Activated naive CD4-positive, alpha-beta T cell treated with anti-CD3 and anti-CD28 coated beads, Interleukin-2, amount 50 U/mL, for 24 hours (primary cell): Measurements from ENCODE around the gene CIPC.
A peak's percentile ranks its signal among the peaks of the same experiment; 100 is the strongest.

Experiments used
- H3K27ac Mint-ChIP-seq: one replicate; pipeline ENCODE4 v1.8.0; 2021; ENCODE audit warnings: mild to moderate bottlenecking, mixed read lengths
- H3K27me3 Mint-ChIP-seq: one replicate; pipeline ENCODE4 v1.8.0; 2021; ENCODE audit warnings: mixed read lengths
- H3K36me3 Mint-ChIP-seq: one replicate; pipeline ENCODE4 v1.8.0; 2021; ENCODE audit warnings: mixed read lengths
- H3K4me1 Mint-ChIP-seq: one replicate; pipeline ENCODE4 v1.8.0; 2021; ENCODE audit warnings: mixed read lengths
- H3K4me3 Mint-ChIP-seq: one replicate; pipeline ENCODE4 v1.8.0; 2021; ENCODE audit warnings: mild to moderate bottlenecking, mixed read lengths
- H3K9me3 Mint-ChIP-seq: one replicate; pipeline ENCODE4 v1.8.0; 2021; ENCODE audit warnings: mixed read lengths

CIPC gene

GRCh38 chr14:77088219-77088618 is 9.8 kb upstream of the CIPC start:
- no peaks in the 10 kb centered on the region for H3K27me3 Mint-ChIP-seq
- no peak overlapping the region for H3K27ac Mint-ChIP-seq
- H3K4me3 Mint-ChIP-seq = no peak overlapping the region
- peaks cover 6% of the 10 kb centered on the region for H3K4me1 Mint-ChIP-seq
- H3K9me3 Mint-ChIP-seq = peaks cover 5% of the 10 kb centered on the region
- H3K36me3 Mint-ChIP-seq = peaks cover 5% of the 10 kb centered on the region

GRCh38 chr14:77088645-77089044 is 9.4 kb upstream of the CIPC start:
- Mint-ChIP-seq H3K36me3 (peaks cover 5% of the 10 kb centered on the region), H3K4me1 (peaks cover 6% of the 10 kb centered on the region), H3K27ac (no peak overlapping the region), H3K4me3 (no peak overlapping the region), H3K27me3 (no peaks in the 10 kb centered on the region), H3K9me3 (peaks cover 5% of the 10 kb centered on the region)

DNA sequence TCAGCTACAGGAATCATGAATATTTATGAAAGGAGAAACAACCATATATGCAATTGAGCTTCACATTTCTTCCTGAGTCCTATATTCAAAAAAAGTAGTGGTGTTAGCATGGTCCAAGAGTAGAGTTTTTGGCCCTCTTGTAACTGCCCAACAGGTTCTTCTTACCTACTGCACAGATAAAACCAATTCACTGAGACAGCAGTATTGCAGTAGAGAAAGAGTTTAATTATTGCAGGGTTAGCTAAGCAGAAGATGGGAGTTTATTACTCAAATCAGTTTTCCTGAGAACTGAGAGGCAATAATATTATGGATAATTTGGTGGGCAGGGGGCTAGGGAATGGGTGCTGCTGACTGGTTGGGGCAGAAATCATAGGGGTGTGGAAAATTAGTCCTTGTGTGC is 6.5 kb upstream of the CIPC start:
- H3K36me3 Mint-ChIP-seq = peaks cover 5% of the 10 kb centered on the region
- no peak overlapping the region for H3K4me3 Mint-ChIP-seq
- H3K27ac Mint-ChIP-seq = no peak overlapping the region
- peaks cover 5% of the 10 kb centered on the region for H3K9me3 Mint-ChIP-seq
- no peaks in the 10 kb centered on the region for H3K27me3 Mint-ChIP-seq
- peaks cover 13% of the 10 kb centered on the region for H3K4me1 Mint-ChIP-seq

DNA sequence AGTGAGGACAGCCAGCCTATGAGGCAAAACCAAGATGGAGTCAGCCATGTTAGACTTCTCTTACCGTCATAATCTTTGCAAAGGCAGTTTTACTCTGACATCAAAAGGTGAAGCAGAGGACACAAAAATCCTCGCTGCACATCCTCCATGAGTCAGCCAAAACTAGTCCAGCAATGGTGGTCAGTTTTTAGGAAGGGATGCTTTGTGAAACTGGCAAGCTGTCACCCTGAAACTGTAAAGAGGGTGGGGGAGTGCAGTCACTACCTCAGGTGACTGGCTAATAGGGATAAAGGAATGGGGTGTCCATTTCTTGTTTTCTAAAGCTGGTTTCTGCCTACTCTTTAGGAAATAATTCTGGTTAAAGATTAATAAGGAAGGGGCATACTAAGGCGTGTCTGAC is 5.4 kb upstream of the CIPC start:
- no peaks in the 10 kb centered on the region for H3K27me3 Mint-ChIP-seq
- H3K27ac Mint-ChIP-seq = no peak overlapping the region
- H3K4me3 Mint-ChIP-seq = no peak overlapping the region
- H3K36me3 Mint-ChIP-seq = peaks cover 5% of the 10 kb centered on the region
- peaks cover 5% of the 10 kb centered on the region for H3K9me3 Mint-ChIP-seq
- peaks cover 22% of the 10 kb centered on the region for H3K4me1 Mint-ChIP-seq

DNA sequence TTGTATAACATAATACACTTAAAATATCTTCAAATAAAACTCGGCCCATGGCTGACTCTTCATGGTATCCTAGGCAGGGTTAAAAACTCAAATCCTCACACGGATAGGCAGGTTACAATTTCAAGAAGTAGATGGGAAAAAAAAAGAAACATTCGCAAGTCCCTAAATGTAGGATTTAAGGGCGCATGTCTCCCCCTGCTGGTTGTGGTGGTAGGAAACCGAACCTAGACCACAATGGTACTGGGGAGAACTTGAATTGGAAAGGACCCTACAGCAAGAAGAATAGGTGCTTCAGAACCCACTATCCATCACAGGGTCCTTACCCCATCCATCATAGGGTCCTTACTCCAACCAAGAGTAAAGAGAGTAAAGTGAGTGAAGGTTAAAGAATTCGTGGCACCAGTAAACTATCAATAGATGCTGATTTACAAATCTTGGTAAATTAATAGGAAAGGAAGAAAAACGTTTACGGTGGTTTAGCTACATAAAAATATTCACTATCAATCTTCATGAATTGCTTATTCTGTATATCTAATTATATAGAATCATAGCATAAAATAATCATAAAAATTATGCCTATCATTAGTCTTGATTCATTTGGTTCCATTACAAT is 3.3 kb upstream of the CIPC start:
- no peaks in the 10 kb centered on the region for H3K27me3 Mint-ChIP-seq
- peak overlapping the region; percentile 83 for H3K27ac Mint-ChIP-seq
- H3K36me3 Mint-ChIP-seq = peaks cover 4% of the 10 kb centered on the region
- peaks cover 5% of the 10 kb centered on the region for H3K9me3 Mint-ChIP-seq
- peak overlapping the region; percentile 63 for H3K4me3 Mint-ChIP-seq
- peaks cover 35% of the 10 kb centered on the region for H3K4me1 Mint-ChIP-seq

- H3K36me3 Mint-ChIP-seq = no peaks in the 10 kb centered on the region
- H3K4me3 Mint-ChIP-seq = peak overlapping the region; percentile 95
- no peaks in the 10 kb centered on the region for H3K27me3 Mint-ChIP-seq
- peak overlapping the region; percentile 98 for H3K27ac Mint-ChIP-seq
- H3K9me3 Mint-ChIP-seq = no peaks in the 10 kb centered on the region
- peaks cover 43% of the 10 kb centered on the region for H3K4me1 Mint-ChIP-seq
These were observed 905 bp upstream of the CIPC start for GRCh38 chr14:77097006-77097699.

DNA sequence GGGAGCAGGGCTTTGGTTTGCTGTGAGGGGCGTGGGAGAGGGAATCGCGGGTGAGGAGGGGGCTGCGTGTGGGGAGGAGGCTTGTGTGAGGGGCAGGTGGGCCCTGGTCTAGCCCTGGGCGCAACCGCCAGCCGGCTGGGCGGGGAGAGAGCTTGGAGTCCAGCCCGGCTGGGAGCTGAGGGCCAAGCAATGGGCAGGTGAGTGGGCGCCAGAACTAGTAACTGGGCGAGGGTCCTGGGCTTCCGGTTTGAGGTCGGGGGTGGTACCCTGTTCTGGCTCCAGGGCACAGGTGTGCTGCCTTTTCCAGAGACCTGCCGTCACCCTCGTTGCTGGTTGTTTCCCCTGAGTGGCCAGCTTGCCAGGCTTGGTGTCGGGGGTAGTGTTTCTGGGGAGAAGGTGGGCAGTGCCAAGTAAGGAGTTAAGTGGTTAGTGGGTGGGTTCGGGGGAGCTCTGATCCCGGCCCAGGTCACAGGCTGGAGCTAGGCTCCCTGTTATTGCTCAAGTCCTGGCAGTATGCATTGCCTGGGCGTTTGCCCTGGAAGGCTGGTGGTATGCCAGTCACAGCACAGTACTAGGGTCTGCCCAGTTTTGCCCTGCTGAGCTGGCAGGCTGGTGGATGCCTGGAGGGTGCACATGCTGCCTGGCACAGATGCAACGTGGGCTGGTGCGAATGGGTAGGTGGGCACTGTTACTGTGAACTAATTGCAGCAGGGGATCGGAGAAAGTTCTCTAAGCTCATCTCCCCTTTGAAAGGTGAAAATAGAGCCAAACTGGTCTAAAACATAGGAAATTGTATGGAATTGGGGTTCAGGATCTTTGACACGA is 683 bp downstream of the CIPC start:
- Mint-ChIP-seq H3K27ac (peak overlapping the region; percentile 99), H3K27me3 (no peaks in the 10 kb centered on the region), H3K4me1 (peaks cover 43% of the 10 kb centered on the region)

GRCh38 chr14:77099425-77100167 is 1.5 kb downstream of the CIPC start:
- no peaks in the 10 kb centered on the region for H3K27me3 Mint-ChIP-seq
- peaks cover 42% of the 10 kb centered on the region for H3K4me1 Mint-ChIP-seq
- H3K27ac Mint-ChIP-seq = peak overlapping the region; percentile 27
- H3K36me3 Mint-ChIP-seq = no peaks in the 10 kb centered on the region
- peak overlapping the region; percentile 95 for H3K4me3 Mint-ChIP-seq
- H3K9me3 Mint-ChIP-seq = no peaks in the 10 kb centered on the region

More for the DNA sequence above, 683 bp downstream of the CIPC start:
- Mint-ChIP-seq H3K36me3 (no peaks in the 10 kb centered on the region), H3K4me3 (peak overlapping the region; percentile 95), H3K9me3 (no peaks in the 10 kb centered on the region)

DNA sequence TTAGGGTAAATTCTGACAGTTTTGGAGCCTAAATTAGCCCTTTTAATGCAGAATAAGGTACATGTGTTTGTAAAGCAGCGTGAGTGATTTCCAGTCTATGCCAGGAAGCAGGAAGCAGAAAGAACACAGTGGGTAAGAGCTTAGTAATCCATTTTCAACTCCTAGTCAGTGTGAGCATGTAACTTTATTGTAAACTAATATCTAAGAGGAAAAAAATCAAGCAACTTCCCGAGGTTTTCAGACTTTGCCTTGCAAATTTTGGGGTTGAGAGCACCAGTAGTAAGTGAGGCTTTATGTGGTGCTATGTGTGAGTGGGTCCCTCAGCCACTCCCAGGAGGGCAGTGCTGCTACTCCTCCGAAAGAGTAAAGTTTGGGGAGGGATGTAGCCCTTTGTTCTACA is 2.9 kb downstream of the CIPC start:
- no peak overlapping the region for H3K4me3 Mint-ChIP-seq
- no peaks in the 10 kb centered on the region for H3K27me3 Mint-ChIP-seq
- no peaks in the 10 kb centered on the region for H3K36me3 Mint-ChIP-seq
- H3K9me3 Mint-ChIP-seq = no peaks in the 10 kb centered on the region
- H3K27ac Mint-ChIP-seq = no peak overlapping the region
- peaks cover 37% of the 10 kb centered on the region for H3K4me1 Mint-ChIP-seq

GRCh38 chr14:77102154-77102553 is 4.1 kb downstream of the CIPC start:
- H3K4me1 Mint-ChIP-seq = peaks cover 25% of the 10 kb centered on the region
- no peaks in the 10 kb centered on the region for H3K27me3 Mint-ChIP-seq
- H3K9me3 Mint-ChIP-seq = no peaks in the 10 kb centered on the region
- H3K36me3 Mint-ChIP-seq = peaks cover 3% of the 10 kb centered on the region
- peak overlapping the region; percentile 48 for H3K27ac Mint-ChIP-seq
- H3K4me3 Mint-ChIP-seq = no peak overlapping the region

- Mint-ChIP-seq H3K4me3 (no peak overlapping the region), H3K27me3 (no peaks in the 10 kb centered on the region), H3K4me1 (peaks cover 21% of the 10 kb centered on the region), H3K27ac (no peak overlapping the region), H3K36me3 (peaks cover 3% of the 10 kb centered on the region), H3K9me3 (no peaks in the 10 kb centered on the region)
These were observed 5.4 kb downstream of the CIPC start for GRCh38 chr14:77103475-77103874.

GRCh38 chr14:77103951-77104350 is 5.9 kb downstream of the CIPC start:
- Mint-ChIP-seq H3K4me1 (peaks cover 17% of the 10 kb centered on the region), H3K4me3 (no peak overlapping the region), H3K27ac (no peak overlapping the region), H3K27me3 (no peaks in the 10 kb centered on the region), H3K36me3 (peaks cover 5% of the 10 kb centered on the region), H3K9me3 (no peaks in the 10 kb centered on the region)

DNA sequence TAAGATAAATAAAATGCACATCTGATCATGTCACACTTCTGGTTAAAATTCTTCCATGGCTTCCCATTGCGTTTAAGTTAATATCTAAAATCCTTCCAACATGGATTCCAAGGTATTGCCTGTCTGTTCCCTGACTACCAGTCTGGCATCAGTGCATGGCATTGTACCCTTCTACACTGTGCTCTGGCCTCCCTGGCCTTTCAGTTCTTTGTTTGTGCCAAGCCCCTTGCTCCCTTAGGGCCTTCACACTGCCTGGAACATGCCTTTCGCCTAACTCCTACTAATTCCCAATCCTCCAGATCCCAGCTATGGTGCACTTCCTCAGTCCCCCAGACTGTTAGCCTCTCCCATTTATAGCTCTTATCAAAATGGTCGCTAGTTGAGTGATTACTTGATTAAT is 6.3 kb downstream of the CIPC start:
- Mint-ChIP-seq H3K4me3 (no peak overlapping the region), H3K27ac (no peak overlapping the region), H3K9me3 (no peaks in the 10 kb centered on the region), H3K4me1 (peaks cover 12% of the 10 kb centered on the region), H3K36me3 (peaks cover 6% of the 10 kb centered on the region), H3K27me3 (no peaks in the 10 kb centered on the region)

DNA sequence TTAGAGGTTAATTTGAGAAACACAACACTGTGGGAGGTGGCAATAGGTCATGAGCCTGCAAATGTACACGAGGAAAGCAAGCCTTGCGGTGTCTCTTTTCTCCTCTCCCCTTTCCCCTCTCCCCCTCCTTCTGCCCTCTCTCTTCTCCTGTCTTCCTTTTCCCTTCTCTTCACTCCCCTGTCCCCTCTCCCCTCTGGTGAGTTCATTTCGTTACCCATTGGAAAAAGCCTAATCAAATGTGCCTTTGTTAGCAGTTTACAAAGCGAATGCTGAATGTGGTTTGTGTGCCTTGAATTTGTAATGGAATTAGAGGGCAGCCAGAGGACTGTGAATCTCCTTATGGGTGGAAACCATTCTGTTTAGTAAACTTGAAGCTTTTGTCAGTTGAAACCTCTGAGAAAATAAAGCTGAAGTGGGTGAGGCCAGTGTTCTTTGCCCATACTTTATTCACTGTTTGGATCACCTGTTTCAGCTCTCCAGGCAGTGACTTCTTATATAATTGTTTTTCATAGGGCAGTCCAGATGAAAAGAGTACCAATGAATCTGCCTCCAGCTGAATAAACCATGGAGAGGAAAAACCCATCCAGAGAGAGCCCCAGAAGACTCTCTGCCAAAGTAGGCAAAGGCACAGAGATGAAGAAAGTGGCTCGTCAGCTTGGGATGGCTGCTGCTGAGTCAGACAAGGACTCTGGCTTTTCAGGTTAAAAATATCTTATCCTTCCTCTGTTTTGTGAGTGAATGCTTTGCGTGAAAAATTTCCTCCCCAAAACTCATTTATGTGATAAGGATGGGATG is 7.3 kb downstream of the CIPC start:
- Mint-ChIP-seq H3K27me3 (no peaks in the 10 kb centered on the region), H3K9me3 (no peaks in the 10 kb centered on the region), H3K36me3 (peaks cover 6% of the 10 kb centered on the region), H3K27ac (no peak overlapping the region), H3K4me3 (no peak overlapping the region), H3K4me1 (peaks cover 7% of the 10 kb centered on the region)

- H3K36me3 Mint-ChIP-seq = peaks cover 6% of the 10 kb centered on the region
These were observed 8.6 kb downstream of the CIPC start for GRCh38 chr14:77106666-77107065.

More at GRCh38 chr14:77106666-77107065, 8.6 kb downstream of the CIPC start:
- Mint-ChIP-seq H3K27me3 (no peaks in the 10 kb centered on the region), H3K9me3 (no peaks in the 10 kb centered on the region), H3K4me1 (no peaks in the 10 kb centered on the region), H3K27ac (no peak overlapping the region), H3K4me3 (no peak overlapping the region)
